Testis (tissue), 3 donors: ENCODE data around the gene VTCN1. TPM values are rescaled to one million over a fixed set of nuclear protein-coding genes. Genes with fewer than 3 reads are reported as not detected.

Experiments used
- DNase-seq: peaks from one replicate; pipeline ENCODE4 v3.0.0-alpha.2; 2019
- H3K27ac ChIP-seq, 2 donors: fragments of 200-600 bp; sonication (generic); one replicate each; pipeline ENCODE4 v1.5.1; 2019
- H3K27me3 ChIP-seq: fragments of 200-600 bp; sonication (generic); one replicate; pipeline ENCODE4 v1.5.1; 2019
- H3K36me3 ChIP-seq: fragments of 200-600 bp; sonication (generic); one replicate; pipeline ENCODE4 v1.5.1; 2017; ENCODE audit warnings: low read depth; ENCODE audit errors: missing control alignments
- H3K4me1 ChIP-seq: fragments of 200-600 bp; sonication (generic); one replicate; pipeline ENCODE4 v1.5.1; 2019
- H3K4me3 ChIP-seq, 2 donors: fragments of 200-600 bp; sonication (generic); one replicate each; pipeline ENCODE4 v1.5.1; 2017 to 2019
- H3K9me3 ChIP-seq: fragments of 200-600 bp; sonication (generic); one replicate; pipeline ENCODE4 v1.5.1; 2017
- CTCF ChIP-seq, 3 experiments: fragments of 450-650 bp in 2 of 3; fragments of 200-600 bp in 1 of 3; sonication (generic) in 1 of 3; IDR thresholded peaks; one replicate each; pipeline ENCODE4 v1.5.1; 2016 to 2019; ENCODE audit warnings: antibody characterized with exemption in 3 of 3, mild to moderate bottlenecking in 2 of 3, moderate library complexity in 1 of 3
- POLR2A ChIP-seq: fragments of 450-650 bp; IDR thresholded peaks from one replicate; pipeline ENCODE4 v1.6.1; 2017; ENCODE audit warnings: antibody characterized with exemption, mild to moderate bottlenecking, moderate library complexity
- WGBS, 2 donors: methylation state at CpG; one replicate each; pipeline ENCODE4 v1.1.5; 2018; 5-methylcytosine and 5-hydroxymethylcytosine counted together
- intact Hi-C: fragments of 100-400 bp; cut with DNase I; formaldehyde crosslinking; loops from one replicate; pipeline ENCODE4 v1.15.1; 2023; ENCODE audit warnings: low total_unique reads
- polyA plus RNA-seq: library from polyadenylated mRNA; stranded (reverse); fragments of 350-450 nt; fragmentation: Illumina TruSeq; extraction: RNeasy Lipid Tissue Mini Kit (QIAGEN cat#74804); gene quantifications from one replicate; pipeline ENCODE4 v1.2.3, GENCODE V29; 2014; ENCODE audit warnings: low read depth, low replicate concordance; ENCODE audit not compliant: insufficient read depth
- total RNA-seq, 2 donors: library from RNA; depleted of rRNA; stranded (reverse); fragments of >200 nt; gene quantifications; one replicate each; pipeline ENCODE4 v1.2.3, GENCODE V29; 2016

VTCN1 gene
- total and polyA plus RNA-seq, 3 donors from 2014 or later = 1.3 to 2.6 (median 1.9) TPM

GRCh38 chr1:117169871-117170596 is 40.7 kb downstream of the VTCN1 start:
- Histone ChIP-seq H3K36me3 (no peaks in the 10 kb centered on the region), H3K27ac (no peak overlapping the region), H3K27me3 (no peaks in the 10 kb centered on the region), H3K4me3 (no peak overlapping the region), H3K9me3 (no peaks in the 10 kb centered on the region), H3K4me1 (no peaks in the 10 kb centered on the region)
- WGBS, 2 donors = 74 to 81% methylated on average over 4 of the region's 4 CpGs
- no peak for TF ChIP-seq CTCF (IDR thresholded peaks at IDR 0.05)
- TF ChIP-seq POLR2A = no peak
- intact Hi-C loops = no loop called here
- no peak for DNase-seq

GRCh38 chr1:117167402-117167801 is 43.3 kb downstream of the VTCN1 start:
- DNase-seq = no peak
- Histone ChIP-seq H3K4me3 (no peak overlapping the region), H3K9me3 (no peaks in the 10 kb centered on the region), H3K27ac (no peak overlapping the region), H3K4me1 (no peaks in the 10 kb centered on the region), H3K27me3 (no peaks in the 10 kb centered on the region), H3K36me3 (no peaks in the 10 kb centered on the region)
- TF ChIP-seq POLR2A = no peak
- no peak for TF ChIP-seq CTCF (IDR thresholded peaks at IDR 0.05)
- intact Hi-C loops = no loop called here

- Histone ChIP-seq H3K27ac (no peak overlapping the region), H3K4me1 (no peaks in the 10 kb centered on the region), H3K27me3 (no peaks in the 10 kb centered on the region), H3K9me3 (no peaks in the 10 kb centered on the region), H3K36me3 (no peaks in the 10 kb centered on the region), H3K4me3 (no peak overlapping the region)
- TF ChIP-seq POLR2A = no peak
- TF ChIP-seq CTCF (IDR thresholded peaks at IDR 0.05) = no peak
- 91 to 93% methylated on average over 2 of the region's 2 CpGs for WGBS, 2 donors
- DNase-seq = no peak
- intact Hi-C loops = no loop called here
These were observed 44.7 kb downstream of the VTCN1 start for GRCh38 chr1:117166076-117166475.

- Histone ChIP-seq H3K36me3 (no peaks in the 10 kb centered on the region), H3K27me3 (no peaks in the 10 kb centered on the region), H3K4me1 (no peaks in the 10 kb centered on the region), H3K27ac (no peak overlapping the region), H3K9me3 (no peaks in the 10 kb centered on the region), H3K4me3 (no peak overlapping the region)
- no peak for TF ChIP-seq POLR2A
- TF ChIP-seq CTCF (IDR thresholded peaks at IDR 0.05) = no peak
- WGBS, 2 donors = 70 to 81% methylated on average over 4 of the region's 4 CpGs
- intact Hi-C loops = no loop called here
- no peak for DNase-seq
These were observed 46.5 kb downstream of the VTCN1 start for GRCh38 chr1:117164209-117164608.

- Histone ChIP-seq H3K36me3 (no peaks in the 10 kb centered on the region), H3K4me1 (no peaks in the 10 kb centered on the region), H3K9me3 (no peaks in the 10 kb centered on the region), H3K27ac (no peak overlapping the region), H3K4me3 (no peak overlapping the region), H3K27me3 (no peaks in the 10 kb centered on the region)
- DNase-seq = no peak
- intact Hi-C loops = no loop called here
- no peak for TF ChIP-seq CTCF (IDR thresholded peaks at IDR 0.05)
- no peak for TF ChIP-seq POLR2A
- 83% methylated on average over 6 of the region's 6 CpGs for WGBS, 2 donors
These were observed 47.9 kb downstream of the VTCN1 start for GRCh38 chr1:117162816-117163215.
